SK-N-SH treated with all-trans-retinoic acid at 6 μM for 48 hours (cell line): ENCODE data around the gene ABCA13.

Source experiments
- ATAC-seq: fragments of 200-7000 bp; cut with Tn5 transposase; 3 replicates; pipeline ENCODE4 v1.9.1; 2020; ENCODE audit warnings: mild to moderate bottlenecking, moderate library complexity
- ARNTL ChIP-seq: fragments of 450-650 bp; formaldehyde crosslinking; IDR thresholded peaks from 2 replicates; pipeline ENCODE4 v1.5.0; 2020; ENCODE audit warnings: low read depth, mild to moderate bottlenecking, moderate library complexity, borderline replicate concordance
- BACH2 ChIP-seq: fragments of 250-450 bp; sonication (Bioruptor Pico); IDR thresholded peaks from 2 replicates; pipeline ENCODE4 v1.9.0; 2021; ENCODE audit warnings: mild to moderate bottlenecking, borderline replicate concordance
- CREB5 ChIP-seq: fragments of 250-450 bp; sonication (Bioruptor Pico); IDR thresholded peaks from 2 replicates; pipeline ENCODE4 v1.5.1; 2020; ENCODE audit warnings: low read depth, mild to moderate bottlenecking, moderate library complexity
- CSDC2 ChIP-seq: fragments of 250-450 bp; sonication (Bioruptor Pico); IDR thresholded peaks from 2 replicates; pipeline ENCODE4 v1.5.0; 2020; ENCODE audit warnings: mild to moderate bottlenecking, moderate library complexity
- CSRNP3 ChIP-seq: fragments of 250-450 bp; sonication (Bioruptor Pico); IDR thresholded peaks from 2 replicates; pipeline ENCODE4 v1.5.1; 2021; ENCODE audit warnings: mild to moderate bottlenecking, moderate library complexity
- ESRRG ChIP-seq: fragments of 250-450 bp; sonication (Bioruptor Pico); IDR thresholded peaks from 2 replicates; pipeline ENCODE4 v1.6.1; 2021; ENCODE audit warnings: mild to moderate bottlenecking
- GLIS3 ChIP-seq: fragments of 250-450 bp; sonication (Bioruptor Pico); IDR thresholded peaks from 2 replicates; pipeline ENCODE4 v1.5.0; 2020; ENCODE audit warnings: mild to moderate bottlenecking, moderate library complexity
- ISL1 ChIP-seq: fragments of 250-450 bp; sonication (Bioruptor Pico); IDR thresholded peaks from 2 replicates; pipeline ENCODE4 v2.1.2; 2022; ENCODE audit warnings: mild to moderate bottlenecking, moderate library complexity
- OSR1 ChIP-seq: fragments of 250-450 bp; sonication (Bioruptor Pico); IDR thresholded peaks from 2 replicates; pipeline ENCODE4 v1.8.0; 2022; ENCODE audit warnings: moderate library complexity, mild to moderate bottlenecking, inconsistent platforms
- PATZ1 ChIP-seq: fragments of 250-450 bp; sonication (Bioruptor Pico); IDR thresholded peaks from 2 replicates; pipeline ENCODE4 v1.8.0; 2020; ENCODE audit warnings: mild to moderate bottlenecking, moderate library complexity, borderline replicate concordance
- POU6F1 ChIP-seq: fragments of 250-450 bp; sonication (Bioruptor Pico); IDR thresholded peaks from 2 replicates; pipeline ENCODE4 v1.8.0; 2021; ENCODE audit warnings: low read depth, mild to moderate bottlenecking, moderate library complexity, borderline replicate concordance
- PPARA ChIP-seq: fragments of 250-450 bp; sonication (Bioruptor Pico); IDR thresholded peaks from 2 replicates; pipeline ENCODE4 v1.5.0; 2020; ENCODE audit warnings: mild to moderate bottlenecking, borderline replicate concordance
- SNAI2 ChIP-seq: fragments of 250-450 bp; sonication (Bioruptor Pico); IDR thresholded peaks from 2 replicates; pipeline ENCODE4 v1.5.0; 2020; ENCODE audit warnings: mild to moderate bottlenecking, moderate library complexity
- TCF4 ChIP-seq: fragments of 250-450 bp; sonication (Bioruptor Pico); IDR thresholded peaks from 2 replicates; pipeline ENCODE4 v1.8.0; 2021; ENCODE audit warnings: mild to moderate bottlenecking, moderate library complexity, borderline replicate concordance
- TSHZ2 ChIP-seq: fragments of 250-450 bp; sonication (Bioruptor Pico); IDR thresholded peaks from 2 replicates; pipeline ENCODE4 v1.5.0; 2020; ENCODE audit warnings: mild to moderate bottlenecking, moderate library complexity
- ZC3H10 ChIP-seq: fragments of 250-450 bp; sonication (Bioruptor Pico); IDR thresholded peaks from 2 replicates; pipeline ENCODE4 v1.5.1; 2021; ENCODE audit warnings: mild to moderate bottlenecking, moderate library complexity
- ZFP3 ChIP-seq: fragments of 250-450 bp; sonication (Bioruptor Pico); IDR thresholded peaks from 2 replicates; pipeline ENCODE4 v1.5.0; 2020; ENCODE audit warnings: mild to moderate bottlenecking, moderate library complexity
- ZFP30 ChIP-seq: fragments of 450-650 bp; formaldehyde crosslinking; IDR thresholded peaks from 2 replicates; pipeline ENCODE4 v1.5.0; 2022; ENCODE audit warnings: mild to moderate bottlenecking, moderate library complexity
- ZNF70 ChIP-seq: fragments of 450-650 bp; formaldehyde crosslinking; IDR thresholded peaks from 2 replicates; pipeline ENCODE4 v1.5.0; 2020; ENCODE audit warnings: mild to moderate bottlenecking, moderate library complexity

ABCA13 gene

GRCh38 chr7:48617508-48617907 is 446.2 kb downstream of the ABCA13 start (continued):
- no peak for TF ChIP-seq SNAI2 (CRISPR knock-in tag)
- TF ChIP-seq BACH2 (CRISPR knock-in tag) = no peak

- no peak for TF ChIP-seq ISL1 (CRISPR knock-in tag)
- no peak for TF ChIP-seq ZC3H10 (CRISPR knock-in tag)
- TF ChIP-seq GLIS3 (CRISPR knock-in tag) = no peak
- no peak for TF ChIP-seq ZNF70 (CRISPR knock-in tag)
- TF ChIP-seq BACH2 (CRISPR knock-in tag) = no peak
- TF ChIP-seq PPARA = no peak
- TF ChIP-seq TSHZ2 (CRISPR knock-in tag) = no peak
- TF ChIP-seq ZFP30 (CRISPR knock-in tag) = no peak
- no peak for TF ChIP-seq SNAI2 (CRISPR knock-in tag)
- TF ChIP-seq CSDC2 = no peak
- TF ChIP-seq ARNTL (CRISPR knock-in tag) = no peak
- ATAC-seq = no peak
Measured at GRCh38 chr7:48617993-48618392, 446.7 kb downstream of the ABCA13 start.

- ATAC-seq = no peak
- TF ChIP-seq POU6F1 (CRISPR knock-in tag) = no peak
- TF ChIP-seq CREB5 (CRISPR knock-in tag) = no peak
- TF ChIP-seq TSHZ2 (CRISPR knock-in tag) = no peak
- no peak for TF ChIP-seq ZFP30 (CRISPR knock-in tag)
- no peak for TF ChIP-seq TCF4 (CRISPR knock-in tag)
- no peak for TF ChIP-seq ESRRG (CRISPR knock-in tag)
- no peak for TF ChIP-seq ZFP3
- TF ChIP-seq ISL1 (CRISPR knock-in tag) = no peak
- no peak for TF ChIP-seq CSDC2
- no peak for TF ChIP-seq BACH2 (CRISPR knock-in tag)
- TF ChIP-seq OSR1 (CRISPR knock-in tag) = no peak
- no peak for TF ChIP-seq ARNTL (CRISPR knock-in tag)
- TF ChIP-seq CSRNP3 (CRISPR knock-in tag) = no peak
- TF ChIP-seq SNAI2 (CRISPR knock-in tag) = no peak
Measured at GRCh38 chr7:48621076-48621475, 449.8 kb downstream of the ABCA13 start.

- TF ChIP-seq ZC3H10 (CRISPR knock-in tag) = no peak
- no peak for TF ChIP-seq ISL1 (CRISPR knock-in tag)
- no peak for TF ChIP-seq PATZ1
- no peak for TF ChIP-seq PPARA
- no peak for TF ChIP-seq BACH2 (CRISPR knock-in tag)
- TF ChIP-seq ARNTL (CRISPR knock-in tag) = no peak
- no peak for TF ChIP-seq CSDC2
- ATAC-seq = no peak
Measured at GRCh38 chr7:48627164-48627563, 455.9 kb downstream of the ABCA13 start.
